Cerebellar cortex (tissue), 1 donor: ENCODE measurements around the gene JAK2.
"Not testable (repeated sequence)": the region's sequence is repeated elsewhere in the genome, so short reads cannot be mapped to it uniquely, and the experiment has no call there.

ENCODE experiments used
- DNase-seq: peaks from one replicate; pipeline ENCODE4 v3.0.0-alpha.2; 2015; ENCODE audit warnings: low spot score

JAK2 gene

GRCh38 chr9:5041390-5042115, 56.5 kb downstream of the JAK2 start:
- no peak for DNase-seq

GRCh38 chr9:5042661-5043178, 57.6 kb downstream of the JAK2 start:
- no peak for DNase-seq

GRCh38 chr9:5043381-5043780, 58.3 kb downstream of the JAK2 start:
- no peak for DNase-seq

GRCh38 chr9:5044160-5044559, 59.1 kb downstream of the JAK2 start:
- DNase-seq, result no peak

GRCh38 chr9:5052838-5053237, 67.8 kb downstream of the JAK2 start:
- no peak for DNase-seq

GRCh38 chr9:5062631-5063030, 77.6 kb downstream of the JAK2 start:
- DNase-seq, result no peak

- DNase-seq, result no peak
Observed at GRCh38 chr9:5072871-5073270, 87.8 kb downstream of the JAK2 start.

- DNase-seq, result no peak
Observed at GRCh38 chr9:5073701-5074100, 88.6 kb downstream of the JAK2 start.

GRCh38 chr9:5085993-5086392, 100.9 kb downstream of the JAK2 start:
- no peak for DNase-seq

- DNase-seq, result no peak
Observed at GRCh38 chr9:5089737-5090136, 104.7 kb downstream of the JAK2 start.

GRCh38 chr9:5095795-5096194, 110.7 kb downstream of the JAK2 start:
- DNase-seq, result no peak

- no peak for DNase-seq
Observed at GRCh38 chr9:5099466-5099865, 114.4 kb downstream of the JAK2 start.

- not testable (repeated sequence) for DNase-seq
Observed at GRCh38 chr9:5101127-5101526, 116.1 kb downstream of the JAK2 start.

- not testable (repeated sequence) for DNase-seq
Observed at GRCh38 chr9:5106517-5106916, 121.4 kb downstream of the JAK2 start.

GRCh38 chr9:5110867-5111681, 126.0 kb downstream of the JAK2 start:
- no peak for DNase-seq

- DNase-seq, result no peak
Observed at GRCh38 chr9:5111696-5112095, 126.6 kb downstream of the JAK2 start.

GRCh38 chr9:5112109-5112592, 127.1 kb downstream of the JAK2 start:
- DNase-seq, result no peak

- DNase-seq, result no peak
Observed at GRCh38 chr9:5112646-5113045, 127.6 kb downstream of the JAK2 start.

GRCh38 chr9:5113523-5113922, 128.5 kb downstream of the JAK2 start:
- no peak for DNase-seq

GRCh38 chr9:5113994-5114748, 129.1 kb downstream of the JAK2 start:
- DNase-seq, result no peak

- DNase-seq, result no peak
Observed at GRCh38 chr9:5122116-5122515, 137.0 kb downstream of the JAK2 start.

GRCh38 chr9:5122516-5122915, 137.4 kb downstream of the JAK2 start:
- DNase-seq, result no peak
